Glutamatergic neuron (in vitro differentiated cells): Measurements from ENCODE around the gene ZFAND3. TPM values are rescaled to one million over a fixed set of nuclear protein-coding genes. Genes with fewer than 3 reads are reported as not detected.

ENCODE experiments used
- DNase-seq: peaks from one replicate; pipeline ENCODE4 v3.0.0; 2022
- H3K27ac Mint-ChIP-seq: one replicate; pipeline ENCODE4 v1.8.0; 2020; ENCODE audit warnings: mild to moderate bottlenecking, mixed read lengths, inconsistent platforms; ENCODE audit not compliant: unreplicated experiment
- H3K27me3 Mint-ChIP-seq: one replicate; pipeline ENCODE4 v1.8.0; 2020; ENCODE audit warnings: mild to moderate bottlenecking, moderate library complexity, mixed read lengths, inconsistent platforms; ENCODE audit not compliant: unreplicated experiment
- H3K36me3 Mint-ChIP-seq: one replicate; pipeline ENCODE4 v1.8.0; 2020; ENCODE audit warnings: mild to moderate bottlenecking, mixed read lengths, inconsistent platforms; ENCODE audit not compliant: unreplicated experiment
- H3K4me1 Mint-ChIP-seq: one replicate; pipeline ENCODE4 v1.8.0; 2020; ENCODE audit warnings: mild to moderate bottlenecking, low read depth, mixed read lengths, inconsistent platforms; ENCODE audit not compliant: unreplicated experiment
- H3K4me3 Mint-ChIP-seq: one replicate; pipeline ENCODE4 v1.8.0; 2020; ENCODE audit warnings: mild to moderate bottlenecking, mixed read lengths, inconsistent platforms; ENCODE audit not compliant: unreplicated experiment
- H3K9me3 Mint-ChIP-seq: one replicate; pipeline ENCODE4 v1.8.0; 2020; ENCODE audit warnings: mild to moderate bottlenecking, moderate library complexity, mixed read lengths, inconsistent platforms; ENCODE audit not compliant: unreplicated experiment
- total RNA-seq: library from RNA; stranded (reverse); fragmentation: NEBNext Ultra II Directional; extraction: Animal tissue kit (Norgen Biotek cat#: 25700); gene quantifications from one replicate; pipeline ENCODE4 v1.2.1, GENCODE V29; 2021; ENCODE audit not compliant: unreplicated experiment
- TF ChIP-seq, protein P1 (sequence below): fragments of 200-600 bp; sonication (generic); IDR thresholded peaks from one replicate; pipeline ENCODE4 v1.5.0; 2021; ENCODE audit not compliant: partially characterized antibody, unreplicated experiment

The ZFAND3 gene
- total RNA-seq, 1 donor from 2014 or later, result 115 TPM

DNA sequence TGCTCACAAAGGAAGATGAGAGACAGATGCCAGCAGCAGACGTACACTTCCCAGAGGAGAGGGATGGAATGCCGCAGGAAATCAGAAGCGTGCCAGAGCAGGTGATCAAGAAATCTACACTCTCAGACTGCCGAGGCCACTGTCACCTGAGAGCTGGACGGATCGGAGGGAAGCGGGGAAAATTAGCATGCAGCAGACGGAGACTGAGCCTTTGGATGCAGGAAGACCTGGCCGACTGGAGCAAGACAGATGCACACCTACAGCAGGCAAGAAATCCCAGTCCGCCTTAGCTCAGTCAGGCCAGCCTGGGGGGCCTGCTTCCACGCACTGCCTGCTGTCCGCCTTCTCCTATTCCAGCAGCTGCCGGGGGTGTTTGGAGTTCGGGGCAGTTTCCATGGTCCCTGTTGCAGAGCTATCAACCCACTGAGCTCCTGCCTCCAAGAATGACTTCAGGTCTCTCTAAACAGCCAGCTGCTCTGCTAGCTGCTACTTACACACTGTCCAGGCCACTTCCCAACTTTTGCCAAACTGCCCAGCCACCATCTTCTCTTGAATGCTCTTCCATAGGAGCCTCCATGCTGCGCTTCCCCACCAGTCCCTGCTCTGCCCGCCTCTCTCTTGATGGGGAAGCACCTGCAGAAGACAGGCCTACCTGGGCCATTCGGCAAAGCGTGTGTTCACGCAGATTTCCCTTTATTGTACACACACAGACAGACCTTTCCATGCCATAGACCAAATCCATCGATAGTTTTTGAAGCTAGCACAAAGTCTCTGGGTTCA is 368.5 kb downstream of the ZFAND3 start:
- Mint-ChIP-seq H3K36me3 (no peaks in the 10 kb centered on the region), H3K27ac (peak overlapping the region; percentile 91), H3K9me3 (peaks cover 25% of the 10 kb centered on the region), H3K4me3 (peak overlapping the region; percentile 75), H3K4me1 (peaks cover 73% of the 10 kb centered on the region), H3K27me3 (peaks cover 19% of the 10 kb centered on the region)
- TF ChIP-seq, protein P1, sequence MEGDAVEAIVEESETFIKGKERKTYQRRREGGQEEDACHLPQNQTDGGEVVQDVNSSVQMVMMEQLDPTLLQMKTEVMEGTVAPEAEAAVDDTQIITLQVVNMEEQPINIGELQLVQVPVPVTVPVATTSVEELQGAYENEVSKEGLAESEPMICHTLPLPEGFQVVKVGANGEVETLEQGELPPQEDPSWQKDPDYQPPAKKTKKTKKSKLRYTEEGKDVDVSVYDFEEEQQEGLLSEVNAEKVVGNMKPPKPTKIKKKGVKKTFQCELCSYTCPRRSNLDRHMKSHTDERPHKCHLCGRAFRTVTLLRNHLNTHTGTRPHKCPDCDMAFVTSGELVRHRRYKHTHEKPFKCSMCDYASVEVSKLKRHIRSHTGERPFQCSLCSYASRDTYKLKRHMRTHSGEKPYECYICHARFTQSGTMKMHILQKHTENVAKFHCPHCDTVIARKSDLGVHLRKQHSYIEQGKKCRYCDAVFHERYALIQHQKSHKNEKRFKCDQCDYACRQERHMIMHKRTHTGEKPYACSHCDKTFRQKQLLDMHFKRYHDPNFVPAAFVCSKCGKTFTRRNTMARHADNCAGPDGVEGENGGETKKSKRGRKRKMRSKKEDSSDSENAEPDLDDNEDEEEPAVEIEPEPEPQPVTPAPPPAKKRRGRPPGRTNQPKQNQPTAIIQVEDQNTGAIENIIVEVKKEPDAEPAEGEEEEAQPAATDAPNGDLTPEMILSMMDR, result no peak
- no peak for DNase-seq

DNA sequence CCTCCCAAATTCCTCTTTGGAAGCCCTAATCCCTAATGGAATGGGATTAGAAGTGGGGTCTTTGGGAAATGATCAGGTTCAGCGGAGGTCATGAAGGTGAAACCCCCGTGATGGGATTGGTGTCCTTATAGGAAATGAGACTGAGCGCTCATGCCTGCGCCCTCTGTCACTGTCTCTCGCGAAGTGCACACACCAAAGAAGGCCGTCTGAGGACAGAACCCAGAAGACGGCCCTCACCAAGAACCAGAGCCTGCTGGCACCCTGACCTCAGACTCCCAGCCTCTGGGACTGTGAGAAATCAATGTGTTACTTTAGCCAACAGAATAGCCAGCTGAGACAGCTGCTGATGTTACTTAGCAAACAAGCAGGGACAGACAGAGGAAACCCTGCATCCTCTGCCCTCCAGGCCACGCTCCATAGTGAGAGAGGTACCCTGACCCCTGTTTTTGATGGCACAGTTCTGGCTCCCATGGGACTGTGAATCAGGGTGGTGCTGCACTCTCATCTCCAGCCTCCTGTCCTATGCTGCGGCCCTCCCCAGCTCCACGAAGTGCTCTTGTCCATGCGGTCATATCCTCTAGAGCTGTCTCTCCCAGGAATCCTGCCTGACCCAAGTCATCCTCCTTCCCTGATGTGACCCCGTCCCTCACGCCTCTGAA is 369.3 kb downstream of the ZFAND3 start:
- Mint-ChIP-seq H3K9me3 (peaks cover 23% of the 10 kb centered on the region), H3K27ac (peak overlapping the region; percentile 91), H3K27me3 (peaks cover 16% of the 10 kb centered on the region), H3K4me3 (peak overlapping the region; percentile 75), H3K36me3 (no peaks in the 10 kb centered on the region), H3K4me1 (peaks cover 76% of the 10 kb centered on the region)
- TF ChIP-seq, protein P1, result no peak
- DNase-seq, result no peak

DNA sequence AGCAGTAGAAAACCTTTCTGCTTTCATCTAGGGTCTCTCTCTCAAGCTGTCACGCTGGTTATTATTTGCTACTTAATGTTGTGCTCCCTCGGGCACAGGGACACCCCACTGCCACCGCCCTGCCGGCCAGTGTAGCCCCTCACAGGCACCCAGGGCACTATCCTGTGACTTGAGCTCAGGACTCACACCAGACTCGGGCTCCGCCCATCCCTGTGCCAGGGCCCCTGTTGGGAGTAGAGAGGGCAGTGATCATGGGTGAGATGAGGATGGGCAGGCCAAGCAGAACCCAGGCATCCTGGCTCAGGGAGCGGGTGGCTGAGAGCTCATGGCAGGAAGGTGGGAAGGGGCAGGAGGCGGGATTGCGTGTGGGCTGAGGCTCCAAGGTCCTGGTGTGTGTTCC is 371.9 kb downstream of the ZFAND3 start:
- DNase-seq, result no peak
- H3K36me3 Mint-ChIP-seq, result no peaks in the 10 kb centered on the region
- H3K9me3 Mint-ChIP-seq, result peaks cover 23% of the 10 kb centered on the region
- TF ChIP-seq, protein P1, result no peak
- H3K4me1 Mint-ChIP-seq, result peaks cover 56% of the 10 kb centered on the region
- H3K4me3 Mint-ChIP-seq, result no peak overlapping the region
- H3K27me3 Mint-ChIP-seq, result peaks cover 16% of the 10 kb centered on the region
- H3K27ac Mint-ChIP-seq, result no peak overlapping the region

DNA sequence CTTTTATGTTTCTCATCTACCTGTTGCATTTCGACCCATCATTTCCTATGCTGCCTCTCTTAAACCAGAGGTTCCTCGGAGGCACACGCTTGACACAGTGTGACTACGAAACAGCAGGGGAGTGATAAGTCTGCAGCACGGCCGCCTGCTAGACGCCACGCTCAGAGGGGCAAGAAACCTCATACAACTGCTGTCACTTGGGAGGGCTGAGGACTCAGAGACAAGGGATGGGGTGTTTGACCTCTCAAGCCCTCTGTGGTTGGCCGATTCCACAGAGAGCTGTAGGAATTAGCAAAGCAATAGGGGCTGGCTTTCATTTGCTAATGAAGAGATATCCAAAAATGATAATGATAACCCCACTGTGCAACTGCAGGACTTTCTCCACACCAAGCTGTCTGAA is 372.5 kb downstream of the ZFAND3 start:
- TF ChIP-seq, protein P1, result no peak
- Mint-ChIP-seq H3K4me3 (no peak overlapping the region), H3K27me3 (peaks cover 16% of the 10 kb centered on the region), H3K4me1 (peaks cover 53% of the 10 kb centered on the region), H3K27ac (peak overlapping the region; percentile 49), H3K36me3 (no peaks in the 10 kb centered on the region), H3K9me3 (peaks cover 23% of the 10 kb centered on the region)
- no peak for DNase-seq

DNA sequence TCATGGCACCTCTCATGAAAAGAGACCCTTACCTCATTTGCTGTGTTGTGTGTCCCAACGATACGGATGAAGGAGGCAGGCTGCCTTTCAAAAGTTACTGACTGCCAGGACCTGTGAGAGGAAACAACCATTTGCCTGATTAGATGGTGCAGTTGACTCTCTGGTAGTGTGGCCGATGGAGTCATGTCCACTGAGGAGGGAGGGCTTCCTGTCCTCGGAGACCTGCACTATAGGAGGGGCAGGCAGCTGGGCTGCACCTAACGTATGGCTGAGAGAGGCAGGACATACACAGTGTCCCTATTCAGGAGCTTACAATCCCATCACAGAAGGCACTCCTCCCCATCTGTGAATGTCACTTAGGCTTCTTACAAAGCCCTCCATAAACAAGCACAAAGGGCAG is 373.0 kb downstream of the ZFAND3 start:
- Mint-ChIP-seq H3K4me1 (peaks cover 51% of the 10 kb centered on the region), H3K4me3 (no peak overlapping the region), H3K36me3 (no peaks in the 10 kb centered on the region), H3K27ac (peak overlapping the region; percentile 87), H3K9me3 (peaks cover 21% of the 10 kb centered on the region), H3K27me3 (peaks cover 14% of the 10 kb centered on the region)
- no peak for DNase-seq
- TF ChIP-seq, protein P1, result no peak
